Measurements from ENCODE around the gene IDUA. TPM values are rescaled to one million over a fixed set of nuclear protein-coding genes. Genes with fewer than 3 reads are reported as not detected.

IDUA gene
- total RNA-seq, 3 donors from 2014 or later: 29.7 to 45.7 (median 33.4) TPM

DNA sequence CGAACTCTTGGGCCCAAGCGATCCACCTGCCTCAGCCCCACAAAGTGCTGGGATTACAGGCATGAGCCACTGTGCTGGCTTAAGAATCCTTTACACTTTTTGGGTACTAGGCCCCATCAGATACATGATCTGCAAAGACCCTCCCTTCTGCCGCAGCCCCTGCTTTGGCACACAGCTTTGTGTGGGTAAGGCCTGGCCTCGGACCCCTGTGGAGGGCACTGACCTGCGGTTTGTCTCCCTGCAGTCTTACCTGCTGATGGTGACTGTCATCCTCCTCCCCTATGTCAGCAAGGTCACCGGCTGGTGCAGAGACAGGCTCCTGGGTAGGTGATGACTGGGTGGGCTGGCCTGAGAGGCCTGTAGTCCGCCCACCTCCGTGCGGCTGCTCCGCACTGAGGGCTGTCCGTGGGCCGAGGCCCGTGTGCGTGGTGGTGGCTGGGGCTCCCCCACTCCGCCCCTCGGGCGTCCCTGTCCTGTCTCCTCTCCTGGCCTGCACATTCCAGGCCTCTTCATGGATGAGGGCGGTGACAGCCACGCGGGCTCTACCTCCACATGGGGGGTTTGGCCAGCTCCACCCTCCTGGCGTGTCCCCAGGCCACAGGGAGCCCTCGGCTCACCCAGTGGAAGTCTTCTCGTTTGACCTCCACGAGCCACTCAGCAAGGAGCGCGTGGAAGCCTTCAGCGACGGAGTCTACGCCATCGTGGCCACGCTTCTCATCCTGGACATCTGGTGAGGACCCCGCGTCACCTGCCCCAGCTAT lies 31.5 kb upstream of the IDUA start:
- no peaks in the 10 kb centered on the region for H3K9me3 ChIP-seq
- H3K36me3 ChIP-seq (ENCODE audit: low read depth): no peaks in the 10 kb centered on the region
- no peaks in the 10 kb centered on the region for H3K4me1 ChIP-seq (ENCODE audit: low read depth)
- ATAC-seq (no peak), DNase-seq (peak in 2 of 3 donors; percentile 19 to 41)
- H3K4me3 ChIP-seq: no peak overlapping the region
- intact Hi-C loops (cut with DNase I, micrococcal nuclease): no loop called here
- TF ChIP-seq CTCF (IDR thresholded peaks at IDR 0.05): no peak

DNA sequence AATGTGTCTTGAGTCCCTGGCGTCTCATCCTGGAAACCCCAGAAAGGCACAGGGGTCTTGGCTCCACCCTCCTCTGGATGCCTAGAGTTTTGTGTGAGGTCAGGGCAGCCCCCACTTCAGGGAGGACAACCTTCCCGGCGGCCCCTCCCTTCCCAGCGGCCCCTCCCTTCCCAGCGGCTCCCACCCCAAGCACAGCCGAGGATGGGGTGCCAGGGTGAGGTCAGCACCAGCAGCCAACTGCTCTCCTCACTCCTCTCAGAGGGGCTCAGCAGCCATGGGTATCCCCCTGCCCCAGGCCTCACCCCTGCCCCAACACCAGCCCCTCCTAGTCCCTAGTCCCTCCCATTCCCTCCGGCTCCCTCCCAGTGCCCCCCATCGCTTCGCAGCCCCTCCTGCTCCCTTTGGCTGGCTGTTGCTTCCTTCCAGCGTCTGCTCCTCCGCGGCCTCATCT lies 30.9 kb upstream of the IDUA start:
- no peak for ATAC-seq
- intact Hi-C loops (cut with DNase I, micrococcal nuclease): no loop called here
- no peak for TF ChIP-seq CTCF (IDR thresholded peaks at IDR 0.05)
- H3K4me3 ChIP-seq: no peak overlapping the region
- no peaks in the 10 kb centered on the region for H3K4me1 ChIP-seq (ENCODE audit: low read depth)
- DNase-seq: peak in 2 of 3 donors; percentile 16 to 32
- no peaks in the 10 kb centered on the region for H3K9me3 ChIP-seq
- H3K36me3 ChIP-seq (ENCODE audit: low read depth): no peaks in the 10 kb centered on the region

GRCh38 chr4:956531-957230 lies 30.2 kb upstream of the IDUA start:
- DNase-seq: peak in 2 of 3 donors; percentile 22 to 46
- H3K4me1 ChIP-seq (ENCODE audit: low read depth): peaks cover 2% of the 10 kb centered on the region
- H3K36me3 ChIP-seq (ENCODE audit: low read depth): no peaks in the 10 kb centered on the region
- no peak for ATAC-seq
- H3K9me3 ChIP-seq: no peaks in the 10 kb centered on the region
- no peak for TF ChIP-seq CTCF (IDR thresholded peaks at IDR 0.05)
- H3K4me3 ChIP-seq: no peak overlapping the region
- intact Hi-C loops (cut with DNase I, micrococcal nuclease): no loop called here

GRCh38 chr4:957231-957580 lies 29.6 kb upstream of the IDUA start:
- Histone ChIP-seq H3K4me1 (ENCODE audit: low read depth) (peaks cover 2% of the 10 kb centered on the region), H3K4me3 (no peak overlapping the region), H3K9me3 (no peaks in the 10 kb centered on the region), H3K36me3 (ENCODE audit: low read depth) (no peaks in the 10 kb centered on the region)
- ATAC-seq: no peak
- no peak for TF ChIP-seq CTCF (IDR thresholded peaks at IDR 0.05)
- peak in 1 of 3 donors; percentile 17 for DNase-seq
- intact Hi-C loops (cut with DNase I, micrococcal nuclease): no loop called here

DNA sequence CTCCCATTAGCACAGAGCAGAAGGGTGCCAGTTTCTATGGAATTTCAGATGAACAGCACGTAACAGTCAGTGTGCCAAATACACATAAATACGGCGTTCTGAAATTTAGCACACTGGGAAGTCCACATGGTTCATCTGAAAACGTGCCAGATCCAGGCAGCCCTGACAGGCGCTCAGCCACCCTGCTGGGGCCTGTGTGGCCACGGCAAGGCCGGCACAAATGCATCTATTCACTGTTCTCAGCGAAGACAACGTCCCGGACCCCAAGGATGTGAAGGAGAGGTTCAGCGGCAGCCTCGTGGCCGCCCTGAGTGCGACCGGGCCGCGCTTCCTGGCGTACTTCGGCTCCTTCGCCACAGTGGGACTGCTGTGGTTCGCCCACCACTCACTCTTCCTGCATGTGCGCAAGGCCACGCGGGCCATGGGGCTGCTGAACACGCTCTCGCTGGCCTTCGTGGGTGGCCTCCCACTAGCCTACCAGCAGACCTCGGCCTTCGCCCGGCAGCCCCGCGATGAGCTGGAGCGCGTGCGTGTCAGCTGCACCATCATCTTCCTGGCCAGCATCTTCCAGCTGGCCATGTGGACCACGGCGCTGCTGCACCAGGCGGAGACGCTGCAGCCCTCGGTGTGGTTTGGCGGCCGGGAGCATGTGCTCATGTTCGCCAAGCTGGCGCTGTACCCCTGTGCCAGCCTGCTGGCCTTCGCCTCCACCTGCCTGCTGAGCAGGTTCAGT lies 29.1 kb upstream of the IDUA start:
- H3K9me3 ChIP-seq: no peaks in the 10 kb centered on the region
- H3K36me3 ChIP-seq (ENCODE audit: low read depth): no peaks in the 10 kb centered on the region
- H3K4me1 ChIP-seq (ENCODE audit: low read depth): peaks cover 2% of the 10 kb centered on the region
- no peak for TF ChIP-seq CTCF (IDR thresholded peaks at IDR 0.05)
- DNase-seq: peak in 2 of 3 donors; percentile 29 to 46
- no peak overlapping the region for H3K4me3 ChIP-seq
- ATAC-seq: no peak
- intact Hi-C loops (cut with DNase I, micrococcal nuclease): no loop called here
